Measurements from ENCODE around the gene HS3ST3B1. TPM values are rescaled to one million over a fixed set of nuclear protein-coding genes. Genes with fewer than 3 reads are reported as not detected.

The HS3ST3B1 gene
- total and polyA plus RNA-seq, 2 of the 4 experiments (the other 2 are of a cell fraction): 3.1 to 4.3 TPM

- no peak for TF ChIP-seq RFX5 (IDR thresholded peaks at IDR 0.05; ENCODE audit: low read depth, low read length)
Observed at GRCh38 chr17:14318109-14318917, 17.4 kb downstream of the HS3ST3B1 start (continued).

GRCh38 chr17:14318918-14319205, 18.0 kb downstream of the HS3ST3B1 start:
- ChIA-PET CTCF (no interaction called here), POLR2A (ENCODE audit: unreplicated experiment) (no interaction called here)
- ATAC-seq (ENCODE audit: low read depth): no peak
- no peak overlapping the region for H3K56ac ChIP-seq (ENCODE audit: extremely low read depth, insufficient read depth, low read length)
- H2AK9ac ChIP-seq (replicated peaks; ENCODE audit: low read depth, low read length, poor library complexity): no peak overlapping the region
- H4K5ac ChIP-seq (ENCODE audit: low read depth, low read length): no peak overlapping the region
- H3K36me3 ChIP-seq (ENCODE audit: control insufficient read depth, insufficient read depth, low read length): peaks cover 2% of the 10 kb centered on the region; the same call in 1 of the 2 replicates
- dilution Hi-C loops (cut with HindIII; ENCODE audit: low sequenced_read_pairs, unreplicated experiment): no loop called here
- no peak overlapping the region for H2BK120ac ChIP-seq (ENCODE audit: low read depth, low read length)
- H3K4me3 ChIP-seq (ENCODE audit: insufficient read depth, low read depth, low read length): no peak overlapping the region
- peaks cover 31 to 88% of the 10 kb centered on the region in 2 experiments for H3K79me1 ChIP-seq (ENCODE audit: low read depth in 1 of 2, low read length in 2 of 2)
- no CpG with 5 or more reads among the region's 4 CpGs for WGBS, 2 experiments (ENCODE audit: extremely low coverage in 2 of 2, insufficient read length in 1 of 2)
- H3K4ac ChIP-seq (ENCODE audit: low read depth, low read length): no peak overlapping the region
- no peak overlapping the region for H2AK5ac ChIP-seq (ENCODE audit: low read depth, low read length)
- no peaks in the 10 kb centered on the region for H3K9me3 ChIP-seq (ENCODE audit: control insufficient read depth, insufficient read depth, low read length)
- BruUV-seq (replicated peaks): no TSS peak
- intact Hi-C loops (cut with micrococcal nuclease): no loop called here
- H3K23ac ChIP-seq (ENCODE audit: low read depth, low read length): no peak overlapping the region
- no peak overlapping the region for H2BK20ac ChIP-seq (ENCODE audit: low read depth, low read length)
- H2BK15ac ChIP-seq (ENCODE audit: low read depth, low read length): no peak overlapping the region
- no peaks in the 10 kb centered on the region for H3K27me3 ChIP-seq (ENCODE audit: control insufficient read depth, insufficient read depth, low read length)
- peaks cover 22% of the 10 kb centered on the region; the same call in 1 of the 2 replicates for H3K9me1 ChIP-seq (ENCODE audit: insufficient read depth, low read length)
- H4K20me1 ChIP-seq (ENCODE audit: insufficient read depth, low read length): peaks cover 66% of the 10 kb centered on the region
- no peak overlapping the region for H3K27ac ChIP-seq (ENCODE audit: insufficient read depth, low read length)
- H3K9ac ChIP-seq (ENCODE audit: low read depth, low read length): no peak overlapping the region
- H3K14ac ChIP-seq (replicated peaks; ENCODE audit: low read depth, low read length): no peak overlapping the region
- no peak overlapping the region for H3K18ac ChIP-seq (ENCODE audit: low read depth, low read length)
- in situ Hi-C loops (cut with MboI; ENCODE audit: low sequenced_read_pairs): no loop called here
- H2AFZ ChIP-seq (replicated peaks; ENCODE audit: low read length, poor library complexity): no peak overlapping the region
- no peak for DNase-seq
- H2BK5ac ChIP-seq (ENCODE audit: low read depth, low read length, poor library complexity, severe bottlenecking): no peak overlapping the region
- H4K8ac ChIP-seq (ENCODE audit: low read depth in 2 of 2, low read length in 2 of 2): no peak overlapping the region
- H3K4me1 ChIP-seq (ENCODE audit: control insufficient read depth, insufficient read depth, low read length): peaks cover 16% of the 10 kb centered on the region
- H3K4me2 ChIP-seq (ENCODE audit: low read depth, low read length): no peak overlapping the region
- H4K91ac ChIP-seq (ENCODE audit: insufficient read depth, low read depth, low read length): no peak overlapping the region
- TF ChIP-seq CEBPB (IDR thresholded peaks at IDR 0.05; ENCODE audit: low read depth, low read length): no peak
- no peak for TF ChIP-seq MAZ (IDR thresholded peaks at IDR 0.05; ENCODE audit: borderline replicate concordance, low read depth, low read length)
- no peak for TF ChIP-seq USF2 (IDR thresholded peaks at IDR 0.05; ENCODE audit: low read depth, low read length)
- no peak for TF ChIP-seq POLR2A (IDR thresholded peaks at IDR 0.05; ENCODE audit: low read depth, low read length)
- TF ChIP-seq MXI1 (IDR thresholded peaks at IDR 0.05; ENCODE audit: borderline replicate concordance, low read depth, low read length): no peak
- TF ChIP-seq MAFK (IDR thresholded peaks at IDR 0.05; ENCODE audit: low read depth, low read length): no peak
- no peak for TF ChIP-seq CHD1 (IDR thresholded peaks at IDR 0.05; ENCODE audit: low read depth, low read length)
- no peak for TF ChIP-seq NFE2L2 (IDR thresholded peaks at IDR 0.05; ENCODE audit: low read depth, low read length)
- TF ChIP-seq BHLHE40 (IDR thresholded peaks at IDR 0.05; ENCODE audit: low read depth, low read length): no peak
- no peak for TF ChIP-seq RAD21 (IDR thresholded peaks at IDR 0.05; ENCODE audit: low read length)
- no peak for TF ChIP-seq FOS (IDR thresholded peaks at IDR 0.05; ENCODE audit: low read depth, low read length)
- TF ChIP-seq, protein P1, sequence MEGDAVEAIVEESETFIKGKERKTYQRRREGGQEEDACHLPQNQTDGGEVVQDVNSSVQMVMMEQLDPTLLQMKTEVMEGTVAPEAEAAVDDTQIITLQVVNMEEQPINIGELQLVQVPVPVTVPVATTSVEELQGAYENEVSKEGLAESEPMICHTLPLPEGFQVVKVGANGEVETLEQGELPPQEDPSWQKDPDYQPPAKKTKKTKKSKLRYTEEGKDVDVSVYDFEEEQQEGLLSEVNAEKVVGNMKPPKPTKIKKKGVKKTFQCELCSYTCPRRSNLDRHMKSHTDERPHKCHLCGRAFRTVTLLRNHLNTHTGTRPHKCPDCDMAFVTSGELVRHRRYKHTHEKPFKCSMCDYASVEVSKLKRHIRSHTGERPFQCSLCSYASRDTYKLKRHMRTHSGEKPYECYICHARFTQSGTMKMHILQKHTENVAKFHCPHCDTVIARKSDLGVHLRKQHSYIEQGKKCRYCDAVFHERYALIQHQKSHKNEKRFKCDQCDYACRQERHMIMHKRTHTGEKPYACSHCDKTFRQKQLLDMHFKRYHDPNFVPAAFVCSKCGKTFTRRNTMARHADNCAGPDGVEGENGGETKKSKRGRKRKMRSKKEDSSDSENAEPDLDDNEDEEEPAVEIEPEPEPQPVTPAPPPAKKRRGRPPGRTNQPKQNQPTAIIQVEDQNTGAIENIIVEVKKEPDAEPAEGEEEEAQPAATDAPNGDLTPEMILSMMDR (conservative IDR thresholded peaks at IDR 0.05; ENCODE audit: low read depth, low read length): no peak
- TF ChIP-seq RFX5 (IDR thresholded peaks at IDR 0.05; ENCODE audit: low read depth, low read length): no peak
- no peak for TF ChIP-seq ELK1 (IDR thresholded peaks at IDR 0.05; ENCODE audit: borderline replicate concordance, low read depth, low read length)
